Thyroid gland (tissue), 4 donors: ENCODE measurements around the gene ID3. TPM values are rescaled to one million over a fixed set of nuclear protein-coding genes. Genes with fewer than 3 reads are reported as not detected.
A peak's percentile ranks its signal among the peaks of the same experiment; 100 is the strongest.

Experiments
- DNase-seq, 2 donors: peaks; one replicate each; pipeline ENCODE4 v3.0.0-alpha.2; 2019
- H3K27ac ChIP-seq, 3 donors: fragments of 200-600 bp; sonication (generic); 1 replicate in 2 of 3; 2 replicates in 1 of 3; pipeline ENCODE4 v1.5.1; 2016 to 2019; ENCODE audit warnings: mild to moderate bottlenecking in 1 of 3, moderate library complexity in 1 of 3
- H3K27me3 ChIP-seq: fragments of 200-600 bp; sonication (generic); one replicate; pipeline ENCODE4 v1.5.1; 2019
- H3K36me3 ChIP-seq, 2 donors: fragments of 200-600 bp; sonication (generic); one replicate each; pipeline ENCODE4 v1.5.1; 2016 to 2019
- H3K4me1 ChIP-seq, 2 donors: fragments of 200-600 bp; sonication (generic); one replicate each; pipeline ENCODE4 v1.5.1; 2017 to 2019
- H3K4me3 ChIP-seq, 3 donors: fragments of 200-600 bp; sonication (generic); replicated peaks in 1 of 3; 1 replicate in 2 of 3; 2 replicates in 1 of 3; pipeline ENCODE4 v1.5.1; 2016; ENCODE audit warnings: mild to moderate bottlenecking in 1 of 3
- H3K9me3 ChIP-seq: fragments of 200-600 bp; sonication (generic); one replicate; pipeline ENCODE4 v1.5.1; 2017
- CTCF ChIP-seq, 6 experiments: fragments of 200-600 bp in 3 of 6; fragments of 450-650 bp in 3 of 6; sonication (generic) in 3 of 6; IDR thresholded peaks; one replicate each; pipeline ENCODE4 v1.5.1; 2016 to 2019; ENCODE audit warnings: antibody characterized with exemption in 6 of 6, mild to moderate bottlenecking in 2 of 6, inconsistent platforms in 1 of 6, moderate library complexity in 1 of 6
- POLR2A ChIP-seq, 2 donors: fragments of 450-650 bp; IDR thresholded peaks; one replicate each; pipeline ENCODE4 v1.6.1; 2017; ENCODE audit warnings: antibody characterized with exemption in 2 of 2, mild to moderate bottlenecking in 2 of 2, moderate library complexity in 1 of 2
- WGBS, 2 donors: methylation state at CpG; one replicate each; pipeline ENCODE4 v1.1.5; 2017; 5-methylcytosine and 5-hydroxymethylcytosine counted together
- intact Hi-C: fragments of 100-400 bp; cut with DNase I; formaldehyde crosslinking; loops from one replicate; pipeline ENCODE4 v1.15.1; 2023
- total RNA-seq, 4 donors: library from RNA; depleted of rRNA; stranded (reverse); fragments of >200 nt; gene quantifications; one replicate each; pipeline ENCODE4 v1.2.3, GENCODE V29; 2016

Gene ID3
- 100 to 1,000 TPM; 279 to 388 (median 343) TPM for total RNA-seq

GRCh38 chr1:23559136-23559984 lies at the start of gene ID3:
ID3 (minus strand) TSS chr1:23559501; CDS start chr1:23559426, 75 bp downstream.
- TF ChIP-seq CTCF (IDR thresholded peaks at IDR 0.05) (peak in 1 of 6 experiments; percentile 3), POLR2A (IDR thresholded peaks at IDR 0.05) (peak; percentile 96 to 100)

GRCh38 chr1:23607944-23608343 lies 48.6 kb upstream of the ID3 start:
- TF ChIP-seq POLR2A (IDR thresholded peaks at IDR 0.05) (no peak), CTCF (IDR thresholded peaks at IDR 0.05) (no peak)
- H3K36me3 ChIP-seq: no peaks in the 10 kb centered on the region
- 61 to 72% methylated on average over 3 to 4 of the region's 4 CpGs for WGBS, 2 donors
- H3K9me3 ChIP-seq: no peaks in the 10 kb centered on the region
- H3K27ac ChIP-seq: no peak overlapping the region
- H3K4me1 ChIP-seq: no peaks in the 10 kb centered on the region
- no peaks in the 10 kb centered on the region for H3K27me3 ChIP-seq
- intact Hi-C loops: no loop called here
- no peak for DNase-seq
- no peak overlapping the region for H3K4me3 ChIP-seq

More at GRCh38 chr1:23559136-23559984, at the start of gene ID3:
- Histone ChIP-seq H3K4me3 (peak within 1 kb of the TSS; percentile 69 to 87 (median 73)), H3K36me3 (peaks cover 12 to 23% of the 10 kb centered on the region in 2 donors), H3K9me3 (no peaks in the 10 kb centered on the region), H3K4me1 (peaks cover 53 to 64% of the 10 kb centered on the region in 2 donors), H3K27ac (peak within 1 kb of the TSS; percentile 96 to 99 (median 98)), H3K27me3 (no peaks in the 10 kb centered on the region)
- 0 to 1% methylated on average over 34 to 45 of the region's 57 CpGs for WGBS, 2 donors
- intact Hi-C loops: no loop called here
- DNase-seq: peak; percentile 98 to 99

- no peak for TF ChIP-seq CTCF (IDR thresholded peaks at IDR 0.05)
- TF ChIP-seq POLR2A (IDR thresholded peaks at IDR 0.05): no peak
Measured at GRCh38 chr1:23601968-23602876, 42.9 kb upstream of the ID3 start.

GRCh38 chr1:23601135-23601967 lies 42.0 kb upstream of the ID3 start:
- H3K9me3 ChIP-seq: no peaks in the 10 kb centered on the region
- peaks cover 0 to 14% of the 10 kb centered on the region in 2 donors for H3K4me1 ChIP-seq
- no peaks in the 10 kb centered on the region for H3K27me3 ChIP-seq
- no peak overlapping the region for H3K27ac ChIP-seq
- TF ChIP-seq POLR2A (IDR thresholded peaks at IDR 0.05): no peak
- no peak overlapping the region for H3K4me3 ChIP-seq
- no peak for DNase-seq
- WGBS, 2 donors: 89 to 94% methylated on average over 11 of the region's 11 CpGs
- H3K36me3 ChIP-seq: no peaks in the 10 kb centered on the region
- intact Hi-C loops: no loop called here

More at GRCh38 chr1:23601968-23602876, 42.9 kb upstream of the ID3 start:
- no peak for DNase-seq
- no peaks in the 10 kb centered on the region for H3K9me3 ChIP-seq
- no peak overlapping the region for H3K27ac ChIP-seq
- 89 to 90% methylated on average over 10 of the region's 10 CpGs for WGBS, 2 donors
- intact Hi-C loops: no loop called here
- H3K4me3 ChIP-seq: no peak overlapping the region
- H3K27me3 ChIP-seq: no peaks in the 10 kb centered on the region
- peaks cover 0 to 11% of the 10 kb centered on the region in 2 donors for H3K4me1 ChIP-seq
- no peaks in the 10 kb centered on the region for H3K36me3 ChIP-seq

- Histone ChIP-seq H3K27ac (no peak overlapping the region), H3K9me3 (no peaks in the 10 kb centered on the region), H3K36me3 (no peaks in the 10 kb centered on the region), H3K4me1 (peaks cover 0 to 14% of the 10 kb centered on the region in 2 donors), H3K27me3 (no peaks in the 10 kb centered on the region), H3K4me3 (no peak overlapping the region)
- intact Hi-C loops: no loop called here
- DNase-seq: no peak
- 78 to 93% methylated on average over 5 to 6 of the region's 6 CpGs for WGBS, 2 donors
- TF ChIP-seq CTCF (IDR thresholded peaks at IDR 0.05) (no peak), POLR2A (IDR thresholded peaks at IDR 0.05) (no peak)
Measured at GRCh38 chr1:23600283-23600682, 41.0 kb upstream of the ID3 start.
